Osteocyte (in vitro differentiated cells): ENCODE data around the gene FHIT. TPM values are rescaled to one million over a fixed set of nuclear protein-coding genes. Genes with fewer than 3 reads are reported as not detected.

ENCODE experiments used
- DNase-seq: peaks from one replicate; pipeline ENCODE4 v3.0.0; 2021; ENCODE audit warnings: mixed read lengths; ENCODE audit not compliant: unreplicated experiment; ENCODE audit errors: extremely low spot score
- H3K27ac Mint-ChIP-seq: one replicate; pipeline ENCODE4 v1.8.0; 2021; ENCODE audit warnings: mild to moderate bottlenecking, mixed read lengths; ENCODE audit not compliant: unreplicated experiment
- H3K27me3 Mint-ChIP-seq: one replicate; pipeline ENCODE4 v1.8.0; 2021; ENCODE audit warnings: mixed read lengths; ENCODE audit not compliant: unreplicated experiment
- H3K36me3 Mint-ChIP-seq: one replicate; pipeline ENCODE4 v1.8.0; 2021; ENCODE audit warnings: mixed read lengths; ENCODE audit not compliant: unreplicated experiment
- H3K4me1 Mint-ChIP-seq: one replicate; pipeline ENCODE4 v1.8.0; 2021; ENCODE audit warnings: mixed read lengths; ENCODE audit not compliant: unreplicated experiment
- H3K4me3 Mint-ChIP-seq: one replicate; pipeline ENCODE4 v1.8.0; 2021; ENCODE audit warnings: mild to moderate bottlenecking, moderate library complexity, mixed read lengths; ENCODE audit not compliant: unreplicated experiment
- H3K9me3 Mint-ChIP-seq: one replicate; pipeline ENCODE4 v1.8.0; 2021; ENCODE audit warnings: mixed read lengths; ENCODE audit not compliant: unreplicated experiment
- CTCF ChIP-seq: fragments of 200-600 bp; sonication (generic); IDR thresholded peaks from 2 replicates; pipeline ENCODE4 v1.5.0; 2021; ENCODE audit warnings: antibody characterized with exemption, mild to moderate bottlenecking, moderate library complexity
- total RNA-seq: library from RNA; stranded (reverse); gene quantifications from 2 replicates; pipeline ENCODE4 v1.2.1, GENCODE V29; 2021

FHIT gene
- total RNA-seq, 1 donor from 2014 or later = 2.3 TPM

GRCh38 chr3:59908280-59908679 is 1343.0 kb downstream of the FHIT start:
- H3K9me3 Mint-ChIP-seq = no peaks in the 10 kb centered on the region
- TF ChIP-seq CTCF = no peak
- no peaks in the 10 kb centered on the region for H3K36me3 Mint-ChIP-seq
- no peaks in the 10 kb centered on the region for H3K27me3 Mint-ChIP-seq
- no peaks in the 10 kb centered on the region for H3K4me1 Mint-ChIP-seq
- no peak for DNase-seq
- H3K27ac Mint-ChIP-seq = no peak overlapping the region
- no peak overlapping the region for H3K4me3 Mint-ChIP-seq

DNA sequence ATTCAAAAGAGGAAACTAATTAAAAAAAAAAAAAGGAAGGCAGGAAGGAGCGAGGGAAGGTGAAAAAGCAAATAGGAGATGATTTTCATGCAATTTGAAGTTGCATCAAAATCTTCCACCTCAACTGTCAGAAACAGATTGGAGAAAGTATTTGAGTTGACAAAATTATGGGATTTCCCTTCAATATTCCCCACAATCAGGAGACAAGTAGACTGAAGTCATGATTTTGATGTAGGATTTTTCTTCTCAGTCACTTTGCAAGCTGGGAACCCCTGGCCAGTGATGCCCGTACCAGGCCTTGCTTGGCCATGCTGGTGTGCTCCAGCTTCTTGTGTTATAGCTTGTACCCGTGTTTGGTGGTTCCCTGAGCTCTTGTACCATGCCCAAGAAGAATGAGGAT is 1347.0 kb downstream of the FHIT start:
- Mint-ChIP-seq H3K36me3 (no peaks in the 10 kb centered on the region), H3K4me1 (no peaks in the 10 kb centered on the region), H3K9me3 (no peaks in the 10 kb centered on the region), H3K27me3 (peaks cover 7% of the 10 kb centered on the region), H3K27ac (no peak overlapping the region), H3K4me3 (no peak overlapping the region)
- no peak for TF ChIP-seq CTCF
- no peak for DNase-seq

- DNase-seq = no peak
- Mint-ChIP-seq H3K9me3 (no peaks in the 10 kb centered on the region), H3K4me3 (no peak overlapping the region), H3K36me3 (no peaks in the 10 kb centered on the region), H3K27ac (no peak overlapping the region), H3K27me3 (peaks cover 13% of the 10 kb centered on the region), H3K4me1 (no peaks in the 10 kb centered on the region)
- TF ChIP-seq CTCF = no peak
These were observed 1352.2 kb downstream of the FHIT start for GRCh38 chr3:59899061-59899460.

DNA sequence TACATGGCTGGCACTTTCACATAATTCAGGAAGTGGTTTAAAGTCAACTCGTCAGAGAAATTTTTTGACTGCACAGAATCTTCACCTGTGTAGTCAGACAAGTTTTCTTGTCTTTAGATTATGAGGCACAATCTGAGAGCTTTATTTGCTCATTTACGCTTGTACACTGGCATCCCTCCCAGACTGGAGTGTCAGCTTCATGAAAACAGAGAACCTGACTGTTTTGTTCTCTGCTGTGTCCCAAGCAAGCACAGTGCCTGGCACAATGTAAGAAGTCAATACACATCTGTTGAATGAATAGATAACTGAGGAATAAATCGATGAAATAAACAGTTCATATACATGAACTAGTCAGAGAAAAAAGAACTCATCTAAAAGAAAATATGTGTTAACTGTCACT is 1355.3 kb downstream of the FHIT start:
- no peak overlapping the region for H3K4me3 Mint-ChIP-seq
- H3K9me3 Mint-ChIP-seq = no peaks in the 10 kb centered on the region
- H3K27ac Mint-ChIP-seq = no peak overlapping the region
- no peaks in the 10 kb centered on the region for H3K36me3 Mint-ChIP-seq
- H3K27me3 Mint-ChIP-seq = peaks cover 6% of the 10 kb centered on the region
- no peak for DNase-seq
- no peak for TF ChIP-seq CTCF
- no peaks in the 10 kb centered on the region for H3K4me1 Mint-ChIP-seq

GRCh38 chr3:59894425-59895121 is 1356.7 kb downstream of the FHIT start:
- TF ChIP-seq CTCF = no peak
- Mint-ChIP-seq H3K4me1 (no peaks in the 10 kb centered on the region), H3K9me3 (no peaks in the 10 kb centered on the region), H3K36me3 (no peaks in the 10 kb centered on the region), H3K4me3 (no peak overlapping the region), H3K27me3 (peaks cover 6% of the 10 kb centered on the region), H3K27ac (no peak overlapping the region)
- DNase-seq = no peak
